Measurements from ENCODE around the gene KRT36.

The KRT36 gene

GRCh38 chr17:41521574-41522261 is 32.0 kb upstream of the KRT36 start:
- DNase-seq (ENCODE audit: low read depth) = no peak

GRCh38 chr17:41520821-41521521 is 31.3 kb upstream of the KRT36 start:
- DNase-seq (ENCODE audit: low read depth) = no peak

GRCh38 chr17:41519501-41520224 is 30.0 kb upstream of the KRT36 start:
- DNase-seq (ENCODE audit: low read depth) = no peak

- DNase-seq (ENCODE audit: low read depth) = no peak
Measured at GRCh38 chr17:41518789-41519449, 29.2 kb upstream of the KRT36 start, which contains the start of gene KRT15. TSS of gene KRT15 (minus strand) at chr17:41518890. CDS start at chr17:41518827, 63 bp downstream.

GRCh38 chr17:41518031-41518430 is 28.3 kb upstream of the KRT36 start:
- no peak for DNase-seq (ENCODE audit: low read depth)

GRCh38 chr17:41516830-41517283 is 27.1 kb upstream of the KRT36 start:
- no peak for DNase-seq (ENCODE audit: low read depth)

- no peak for DNase-seq (ENCODE audit: low read depth)
Measured at GRCh38 chr17:41516147-41516829, 26.6 kb upstream of the KRT36 start.

- DNase-seq (ENCODE audit: low read depth) = no peak
Measured at GRCh38 chr17:41513168-41513547, 23.4 kb upstream of the KRT36 start.

- DNase-seq (ENCODE audit: low read depth) = no peak
Measured at GRCh38 chr17:41512546-41513167, 22.9 kb upstream of the KRT36 start.

GRCh38 chr17:41511716-41512115 is 22.0 kb upstream of the KRT36 start:
- no peak for DNase-seq (ENCODE audit: low read depth)

- DNase-seq (ENCODE audit: low read depth) = no peak
Measured at GRCh38 chr17:41511116-41511515, 21.4 kb upstream of the KRT36 start.

- DNase-seq (ENCODE audit: low read depth) = no peak
Measured at GRCh38 chr17:41510251-41511065, 20.7 kb upstream of the KRT36 start.

GRCh38 chr17:41507315-41507880 is 17.7 kb upstream of the KRT36 start:
- no peak for DNase-seq (ENCODE audit: low read depth)

- no peak for DNase-seq (ENCODE audit: low read depth)
Measured at GRCh38 chr17:41505809-41506767, 16.4 kb upstream of the KRT36 start.

GRCh38 chr17:41505007-41505808 is 15.5 kb upstream of the KRT36 start, which contains the start of gene KRT13:
TSS of gene KRT13 (minus strand) at chr17:41505612. CDS start at chr17:41505550, 62 bp downstream.
- DNase-seq (ENCODE audit: low read depth) = no peak

GRCh38 chr17:41504246-41504977 is 14.7 kb upstream of the KRT36 start:
- no peak for DNase-seq (ENCODE audit: low read depth)

GRCh38 chr17:41503202-41503601 is 13.5 kb upstream of the KRT36 start:
- no peak for DNase-seq (ENCODE audit: low read depth)
